Esophagus squamous epithelium (tissue), 5 donors: ENCODE data around the gene CCZ1. TPM values are rescaled to one million over a fixed set of nuclear protein-coding genes. Genes with fewer than 3 reads are reported as not detected.
"Not testable (repeated sequence)": the region's sequence is repeated elsewhere in the genome, so short reads cannot be mapped to it uniquely, and the experiment has no call there.

Source experiments
- DNase-seq: peaks from one replicate; lab custom pipeline; 2025; lab: John Stamatoyannopoulos, UW
- H3K27ac ChIP-seq, 4 donors: fragments of 200-600 bp; sonication (generic); one replicate each; pipeline ENCODE4 v1.5.1; 2016 to 2019; ENCODE audit warnings: mild to moderate bottlenecking in 1 of 4
- H3K27me3 ChIP-seq, 4 donors: fragments of 200-600 bp; sonication (generic); 1 replicate in 3 of 4; 2 replicates in 1 of 4; pipeline versions ENCODE4 v1.5.1 to v1.6.0; 2017 to 2021; ENCODE audit warnings: antibody characterized with exemption in 1 of 4
- H3K36me3 ChIP-seq, 3 donors: fragments of 200-600 bp; sonication (generic); one replicate each; pipeline ENCODE4 v1.5.1; 2016 to 2019
- H3K4me1 ChIP-seq, 3 donors: fragments of 200-600 bp; sonication (generic); one replicate each; pipeline ENCODE4 v1.5.1; 2017 to 2019
- H3K4me3 ChIP-seq, 4 donors: fragments of 200-600 bp; sonication (generic); 1 replicate in 3 of 4; 2 replicates in 1 of 4; pipeline ENCODE4 v1.5.1; 2016 to 2019; ENCODE audit warnings: mild to moderate bottlenecking in 2 of 4, moderate library complexity in 1 of 4
- H3K9me3 ChIP-seq, 3 donors: fragments of 200-600 bp; sonication (generic); one replicate each; pipeline ENCODE4 v1.5.1; 2016 to 2019
- CTCF ChIP-seq, 6 experiments: fragments of 450-650 bp in 4 of 6; fragments of 200-600 bp in 2 of 6; sonication (generic) in 2 of 6; IDR thresholded peaks; one replicate each; pipeline ENCODE4 v1.5.1; 2016 to 2019; ENCODE audit warnings: antibody characterized with exemption in 6 of 6, mild to moderate bottlenecking in 4 of 6, moderate library complexity in 4 of 6
- POLR2A ChIP-seq, 4 donors: fragments of 450-650 bp; IDR thresholded peaks; one replicate each; pipeline ENCODE4 v1.6.1; 2017; ENCODE audit warnings: antibody characterized with exemption in 4 of 4, mild to moderate bottlenecking in 4 of 4, moderate library complexity in 3 of 4
- WGBS, 2 donors: methylation state at CpG; one replicate each; pipeline ENCODE4 v1.1.5; 2018; 5-methylcytosine and 5-hydroxymethylcytosine counted together
- intact Hi-C: fragments of 100-400 bp; cut with DNase I; formaldehyde crosslinking; loops from one replicate; pipeline ENCODE4 v1.15.0; 2022
- total RNA-seq, 4 donors: library from RNA; depleted of rRNA; stranded (reverse); fragments of >200 nt; gene quantifications; one replicate each; pipeline ENCODE4 v1.1.0, GENCODE V29; 2016
- donor health status: DM: yes; HTN: yes; CAD: no.

Gene CCZ1
- total RNA-seq, 4 donors from 2014 or later: 42.6 to 67.4 (median 60.8) TPM

GRCh38 chr7:5890244-5890643, 8.3 kb upstream of the CCZ1 start:
- H3K27me3 ChIP-seq, H3K36me3 ChIP-seq, DNase-seq, H3K27ac ChIP-seq, H3K9me3 ChIP-seq, intact Hi-C loops, H3K4me3 ChIP-seq: not testable (repeated sequence)
- H3K4me1 ChIP-seq: peaks cover 0 to 27% (median 0%) of the 10 kb centered on the region in 3 donors
- 85 to 88% methylated on average over 2 of the region's 2 CpGs for WGBS, 2 donors

- H3K9me3 ChIP-seq: no peaks in the 10 kb centered on the region
- no peak for DNase-seq
These were observed 6.0 kb upstream of the CCZ1 start for GRCh38 chr7:5892498-5892897.

GRCh38 chr7:5897369-5897919, 1.1 kb upstream of the CCZ1 start:
- H3K27ac ChIP-seq, H3K9me3 ChIP-seq, DNase-seq, H3K27me3 ChIP-seq, H3K36me3 ChIP-seq, intact Hi-C loops, H3K4me3 ChIP-seq: not testable (repeated sequence)
- WGBS, 2 donors: 67 to 71% methylated on average over 5 to 6 of the region's 13 CpGs
- peaks cover 0 to 38% (median 0%) of the 10 kb centered on the region in 3 donors for H3K4me1 ChIP-seq

More at GRCh38 chr7:5892498-5892897, 6.0 kb upstream of the CCZ1 start:
- WGBS, 2 donors: 95 to 96% methylated on average over 6 to 7 of the region's 9 CpGs
- no peaks in the 10 kb centered on the region for H3K36me3 ChIP-seq
- intact Hi-C loops: no loop called here
- H3K27ac ChIP-seq: no peak overlapping the region
- H3K27me3 ChIP-seq: no peaks in the 10 kb centered on the region
- H3K4me3 ChIP-seq: no peak overlapping the region
- H3K4me1 ChIP-seq: peaks cover 0 to 37% (median 0%) of the 10 kb centered on the region in 3 donors
- TF ChIP-seq CTCF (IDR thresholded peaks at IDR 0.05): no peak
- TF ChIP-seq POLR2A (IDR thresholded peaks at IDR 0.05): no peak

GRCh38 chr7:5903002-5903401, 4.5 kb downstream of the CCZ1 start:
- H3K27ac ChIP-seq, H3K27me3 ChIP-seq, H3K9me3 ChIP-seq, DNase-seq, H3K4me3 ChIP-seq, intact Hi-C loops, H3K4me1 ChIP-seq: not testable (repeated sequence)
- 33 to 50% methylated on average over 1 of the region's 6 CpGs for WGBS, 2 donors
- peaks cover 0 to 48% (median 0%) of the 10 kb centered on the region in 3 donors for H3K36me3 ChIP-seq

GRCh38 chr7:5904726-5905125, 6.2 kb downstream of the CCZ1 start:
- H3K9me3 ChIP-seq, H3K27ac ChIP-seq, DNase-seq, H3K4me1 ChIP-seq, H3K4me3 ChIP-seq, H3K27me3 ChIP-seq, intact Hi-C loops: not testable (repeated sequence)
- 91 to 96% methylated on average over 5 of the region's 5 CpGs for WGBS, 2 donors
- peaks cover 0 to 49% (median 0%) of the 10 kb centered on the region in 3 donors for H3K36me3 ChIP-seq

- H3K4me3 ChIP-seq, H3K27me3 ChIP-seq, DNase-seq, H3K9me3 ChIP-seq, intact Hi-C loops, H3K4me1 ChIP-seq, H3K27ac ChIP-seq: not testable (repeated sequence)
- 91 to 100% methylated on average over 1 to 6 of the region's 6 CpGs for WGBS, 2 donors
- H3K36me3 ChIP-seq: peaks cover 0 to 54% (median 0%) of the 10 kb centered on the region in 3 donors
These were observed 10.3 kb downstream of the CCZ1 start for GRCh38 chr7:5908835-5909234.

- intact Hi-C loops: not testable (repeated sequence)
- no CpG with 5 or more reads among the region's 6 CpGs for WGBS, 2 donors
These were observed 18.0 kb downstream of the CCZ1 start for GRCh38 chr7:5916529-5916928.

GRCh38 chr7:5924180-5924579, 25.6 kb downstream of the CCZ1 start:
- H3K9me3 ChIP-seq, intact Hi-C loops, H3K36me3 ChIP-seq, H3K4me3 ChIP-seq, H3K4me1 ChIP-seq, DNase-seq, H3K27me3 ChIP-seq, H3K27ac ChIP-seq: not testable (repeated sequence)
- WGBS, 2 donors: no CpG with 5 or more reads among the region's 2 CpGs

More at GRCh38 chr7:5916529-5916928, 18.0 kb downstream of the CCZ1 start:
- not testable (repeated sequence) for H3K27ac ChIP-seq, H3K4me1 ChIP-seq, DNase-seq, H3K9me3 ChIP-seq, H3K27me3 ChIP-seq, H3K4me3 ChIP-seq
- H3K36me3 ChIP-seq: peaks cover 0 to 11% (median 0%) of the 10 kb centered on the region in 3 donors

- WGBS, 2 donors: no CpG with 5 or more reads among the region's 12 CpGs
- H3K36me3 ChIP-seq, H3K27me3 ChIP-seq, H3K27ac ChIP-seq, H3K4me1 ChIP-seq, H3K9me3 ChIP-seq, DNase-seq, intact Hi-C loops, H3K4me3 ChIP-seq: not testable (repeated sequence)
These were observed 26.1 kb downstream of the CCZ1 start for GRCh38 chr7:5924630-5925029.

GRCh38 chr7:5926263-5926870, 27.8 kb downstream of the CCZ1 start:
- H3K36me3 ChIP-seq, H3K27me3 ChIP-seq, H3K4me3 ChIP-seq, H3K27ac ChIP-seq, H3K9me3 ChIP-seq, H3K4me1 ChIP-seq, DNase-seq, intact Hi-C loops: not testable (repeated sequence)
- no CpG with 5 or more reads among the region's 13 CpGs for WGBS, 2 donors

GRCh38 chr7:5930290-5930689, 31.8 kb downstream of the CCZ1 start:
- H3K9me3 ChIP-seq, H3K27ac ChIP-seq, H3K4me1 ChIP-seq, H3K4me3 ChIP-seq, H3K27me3 ChIP-seq, H3K36me3 ChIP-seq, intact Hi-C loops, DNase-seq: not testable (repeated sequence)
- no CpG with 5 or more reads among the region's 10 CpGs for WGBS, 2 donors

GRCh38 chr7:5931250-5931649, 32.7 kb downstream of the CCZ1 start:
- H3K27me3 ChIP-seq, intact Hi-C loops, H3K9me3 ChIP-seq, H3K27ac ChIP-seq, DNase-seq, H3K4me3 ChIP-seq, H3K36me3 ChIP-seq, H3K4me1 ChIP-seq: not testable (repeated sequence)
- WGBS, 2 donors: 95 to 96% methylated on average over 13 to 14 of the region's 14 CpGs
